Neural progenitor cell (in vitro differentiated cells): ENCODE results near the gene MAML3. TPM values are rescaled to one million over a fixed set of nuclear protein-coding genes. Genes with fewer than 3 reads are reported as not detected.
A peak's percentile ranks its signal among the peaks of the same experiment; 100 is the strongest.

ENCODE experiments used
- DNase-seq: peaks from one replicate; pipeline ENCODE4 v3.0.0-alpha.2; 2016; ENCODE audit warnings: low spot score
- H2AFZ ChIP-seq: fragments of 200-600 bp; sonication (generic); replicated peaks from 2 replicates; pipeline ENCODE4 v1.6.1; 2016; ENCODE audit warnings: antibody characterized with exemption
- H3F3A ChIP-seq: fragments of 200-600 bp; sonication (generic); 2 replicates; pipeline ENCODE4 v1.6.1; 2016; ENCODE audit warnings: antibody characterized with exemption, low read depth
- H3K27ac ChIP-seq: fragments of 200-600 bp; sonication (generic); 2 replicates; pipeline ENCODE4 v1.5.1; 2016; ENCODE audit warnings: mild to moderate bottlenecking
- H3K27me3 ChIP-seq: fragments of 200-600 bp; sonication (generic); 2 replicates; pipeline ENCODE4 v1.6.1; 2016; ENCODE audit warnings: mild to moderate bottlenecking, moderate library complexity
- H3K36me3 ChIP-seq: fragments of 200-600 bp; sonication (generic); 2 replicates; pipeline ENCODE4 v1.5.1; 2016
- H3K4me1 ChIP-seq: fragments of 200-600 bp; sonication (generic); 2 replicates; pipeline ENCODE4 v1.6.1; 2016; ENCODE audit warnings: mixed run types
- H3K4me2 ChIP-seq: fragments of 200-600 bp; sonication (generic); 2 replicates; pipeline ENCODE4 v1.6.1; 2016
- H3K4me3 ChIP-seq: fragments of 200-600 bp; sonication (generic); 2 replicates; pipeline ENCODE4 v1.5.1; 2016
- H3K79me2 ChIP-seq: fragments of 200-600 bp; sonication (generic); 2 replicates; pipeline ENCODE4 v1.6.1; 2016; ENCODE audit warnings: low read depth
- H3K9ac ChIP-seq: fragments of 200-600 bp; sonication (generic); 2 replicates; pipeline ENCODE4 v1.6.1; 2016
- H3K9me3 ChIP-seq: fragments of 200-600 bp; sonication (generic); 2 replicates; pipeline ENCODE4 v1.5.1; 2016; ENCODE audit warnings: low read depth
- H4K20me1 ChIP-seq: fragments of 200-600 bp; sonication (generic); 2 replicates; pipeline ENCODE4 v1.6.1; 2016; ENCODE audit warnings: low read depth
- H3K27ac Mint-ChIP-seq: 3 replicates; pipeline ENCODE4 v1.8.0; 2021; ENCODE audit warnings: mixed read lengths
- H3K27me3 Mint-ChIP-seq: 2 replicates; pipeline ENCODE4 v1.8.0; 2022; ENCODE audit warnings: low read depth, mild to moderate bottlenecking, inconsistent platforms, moderate library complexity, mixed read lengths; ENCODE audit not compliant: insufficient read depth
- H3K36me3 Mint-ChIP-seq: 3 replicates; pipeline ENCODE4 v1.8.0; 2021; ENCODE audit warnings: mixed read lengths
- H3K4me1 Mint-ChIP-seq: 3 replicates; pipeline ENCODE4 v1.8.0; 2021; ENCODE audit warnings: mixed read lengths
- H3K4me3 Mint-ChIP-seq: 3 replicates; pipeline ENCODE4 v1.8.0; 2021; ENCODE audit warnings: mild to moderate bottlenecking, moderate library complexity, mixed read lengths
- H3K9me3 Mint-ChIP-seq: 3 replicates; pipeline ENCODE4 v1.8.0; 2020; ENCODE audit warnings: mixed read lengths
- CTCF ChIP-seq: fragments of 200-600 bp; sonication (generic); IDR thresholded peaks from 2 replicates; pipeline ENCODE4 v1.5.1; 2017; ENCODE audit warnings: antibody characterized with exemption, mild to moderate bottlenecking
- EZH2 ChIP-seq: fragments of 200-600 bp; sonication (generic); IDR thresholded peaks from 2 replicates; pipeline ENCODE4 v1.6.1; 2017; ENCODE audit warnings: antibody characterized with exemption, mild to moderate bottlenecking, moderate library complexity
- EZH2phosphoT487 ChIP-seq: fragments of 200-600 bp; sonication (generic); IDR thresholded peaks from 2 replicates; pipeline ENCODE4 v1.6.1; 2017; ENCODE audit warnings: antibody characterized with exemption
- total RNA-seq: library from RNA; depleted of rRNA; stranded (reverse); fragments of >200 nt; gene quantifications from 2 replicates; pipeline ENCODE4 v1.2.3, GENCODE V29; 2015; ENCODE audit warnings: low replicate concordance

MAML3 gene
- total RNA-seq, 1 donor from 2014 or later = 14.4 TPM

GRCh38 chr4:139813881-139814280, 340.1 kb downstream of the MAML3 start:
- no peak overlapping the region for H2AFZ ChIP-seq
- H3K79me2 ChIP-seq = no peaks in the 10 kb centered on the region
- TF ChIP-seq CTCF = no peak
- no peak for TF ChIP-seq EZH2
- TF ChIP-seq EZH2phosphoT487 = no peak
- Mint-ChIP-seq H3K4me3 (no peak overlapping the region), H3K27ac (peak overlapping the region; percentile 99), H3K36me3 (peaks cover 7% of the 10 kb centered on the region), H3K27me3 (no peaks in the 10 kb centered on the region), H3K9me3 (peaks cover 18% of the 10 kb centered on the region), H3K4me1 (peaks cover 75% of the 10 kb centered on the region)
- DNase-seq = no peak
- H3K27ac ChIP-seq = no peak overlapping the region
- peaks cover 10% of the 10 kb centered on the region for H3K9me3 ChIP-seq
- H3K27me3 ChIP-seq = no peaks in the 10 kb centered on the region
- no peaks in the 10 kb centered on the region for H3K36me3 ChIP-seq
- H3K4me1 ChIP-seq = peaks cover 48% of the 10 kb centered on the region
- H3F3A ChIP-seq = peaks cover 38% of the 10 kb centered on the region
- H3K9ac ChIP-seq = no peak overlapping the region
- no peak overlapping the region for H3K4me2 ChIP-seq
- no peaks in the 10 kb centered on the region for H4K20me1 ChIP-seq
- no peak overlapping the region for H3K4me3 ChIP-seq

- Histone ChIP-seq H2AFZ (no peak overlapping the region), H3K27me3 (no peaks in the 10 kb centered on the region), H3K36me3 (no peaks in the 10 kb centered on the region), H3K4me1 (peaks cover 45% of the 10 kb centered on the region), H4K20me1 (no peaks in the 10 kb centered on the region), H3K9me3 (peaks cover 10% of the 10 kb centered on the region), H3K79me2 (no peaks in the 10 kb centered on the region), H3K27ac (no peak overlapping the region), H3K9ac (no peak overlapping the region), H3F3A (peaks cover 33% of the 10 kb centered on the region), H3K4me2 (no peak overlapping the region), H3K4me3 (no peak overlapping the region)
- H3K4me1 Mint-ChIP-seq = peaks cover 64% of the 10 kb centered on the region
- no peak overlapping the region for H3K27ac Mint-ChIP-seq
- H3K4me3 Mint-ChIP-seq = no peak overlapping the region
- H3K36me3 Mint-ChIP-seq = peaks cover 7% of the 10 kb centered on the region
- DNase-seq = no peak
- H3K27me3 Mint-ChIP-seq = no peaks in the 10 kb centered on the region
- TF ChIP-seq EZH2phosphoT487 (no peak), EZH2 (no peak), CTCF (no peak)
- H3K9me3 Mint-ChIP-seq = peaks cover 18% of the 10 kb centered on the region
These were observed 343.3 kb downstream of the MAML3 start for GRCh38 chr4:139810710-139811109.

- Histone ChIP-seq H3K4me1 (peaks cover 36% of the 10 kb centered on the region), H3K27ac (peak overlapping the region; percentile 92), H3K9me3 (peaks cover 10% of the 10 kb centered on the region), H3K4me2 (peak overlapping the region; percentile 49), H3K27me3 (no peaks in the 10 kb centered on the region), H3K4me3 (no peak overlapping the region), H3K36me3 (no peaks in the 10 kb centered on the region), H3K9ac (no peak overlapping the region), H3F3A (peaks cover 23% of the 10 kb centered on the region), H3K79me2 (no peaks in the 10 kb centered on the region), H4K20me1 (no peaks in the 10 kb centered on the region), H2AFZ (no peak overlapping the region)
- DNase-seq = no peak
- peaks cover 54% of the 10 kb centered on the region for H3K4me1 Mint-ChIP-seq
- H3K9me3 Mint-ChIP-seq = peaks cover 18% of the 10 kb centered on the region
- TF ChIP-seq EZH2 (no peak), EZH2phosphoT487 (no peak), CTCF (no peak)
- H3K36me3 Mint-ChIP-seq = peaks cover 7% of the 10 kb centered on the region
- no peaks in the 10 kb centered on the region for H3K27me3 Mint-ChIP-seq
- no peak overlapping the region for H3K4me3 Mint-ChIP-seq
- H3K27ac Mint-ChIP-seq = peak overlapping the region; percentile 97
These were observed 344.2 kb downstream of the MAML3 start for GRCh38 chr4:139809757-139810140.
